ENCODE results near the gene KDM2B.

- no peak for TF ChIP-seq POLR2A (IDR thresholded peaks at IDR 0.05; ENCODE audit: low read length)
- no peak for TF ChIP-seq GATA1 (IDR thresholded peaks at IDR 0.05; ENCODE audit: low read depth, low read length)
Measured at GRCh38 chr12:121525411-121525810, 55.4 kb downstream of the KDM2B start.
